ENCODE measurements around the gene DAGLA. TPM values are rescaled to one million over a fixed set of nuclear protein-coding genes. Genes with fewer than 3 reads are reported as not detected.

DAGLA gene
- total RNA-seq, 4 donors from 2014 or later: 1.1 to 5.4 (median 3.0) TPM

DNA sequence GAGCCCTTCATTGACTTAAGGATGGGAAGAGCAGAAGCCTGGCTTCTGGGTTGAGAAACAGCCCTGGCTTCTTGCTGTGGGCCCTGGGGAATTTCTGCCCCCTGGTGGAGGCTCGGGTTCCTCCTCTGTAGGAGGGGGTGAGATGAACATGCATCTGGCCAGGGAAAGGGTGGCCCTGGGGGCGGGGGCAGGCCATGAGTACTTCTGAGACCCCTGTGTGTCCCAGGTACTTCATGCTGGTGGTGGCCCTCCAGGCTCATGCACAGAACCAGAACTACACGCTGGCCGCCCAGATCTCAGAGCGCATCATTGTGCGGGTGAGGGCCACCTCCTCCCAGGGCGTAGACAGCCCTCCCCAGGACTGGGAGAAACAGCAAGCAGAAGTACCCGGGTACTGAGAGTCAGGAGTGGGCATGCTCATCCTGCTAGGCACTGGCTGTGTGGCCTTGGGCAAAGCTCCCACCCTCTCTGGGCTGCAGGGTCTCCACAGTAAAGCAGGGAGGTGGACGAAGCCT is 96.4 kb downstream of the DAGLA start:
- peak in 1 of 2 donors; percentile 26 for DNase-seq (ENCODE audit: low spot score in 2 of 2)
- peaks cover 0 to 19% (median 5%) of the 10 kb centered on the region in 4 donors for H3K4me1 ChIP-seq
- H3K27me3 ChIP-seq: no peaks in the 10 kb centered on the region
- no peak overlapping the region for H3K4me3 ChIP-seq
- H3K27ac ChIP-seq: no peak overlapping the region
- H3K36me3 ChIP-seq: peaks cover 0 to 32% (median 0%) of the 10 kb centered on the region in 3 donors
- peak; percentile 45 to 65 (median 57) for TF ChIP-seq CTCF (IDR thresholded peaks at IDR 0.05)
- TF ChIP-seq EP300 (IDR thresholded peaks at IDR 0.05): no peak
- 58 to 60% methylated on average over 7 to 8 of the region's 9 CpGs for WGBS, 2 donors
- no peaks in the 10 kb centered on the region for H3K9me3 ChIP-seq

GRCh38 chr11:61777234-61778090 is 97.3 kb downstream of the DAGLA start:
- no peak for TF ChIP-seq CTCF (IDR thresholded peaks at IDR 0.05)
- no peak for TF ChIP-seq EP300 (IDR thresholded peaks at IDR 0.05)
- no peak for TF ChIP-seq POLR2A (IDR thresholded peaks at IDR 0.05)
- peaks cover 0 to 41% (median 0%) of the 10 kb centered on the region in 3 donors for H3K36me3 ChIP-seq
- peak in 1 of 2 donors; percentile 21 for DNase-seq (ENCODE audit: low spot score in 2 of 2)
- peak overlapping the region in 2 of 4 donors; percentile 22 to 26 for H3K4me3 ChIP-seq
- H3K27me3 ChIP-seq: no peaks in the 10 kb centered on the region
- 36 to 44% methylated on average over 41 to 44 of the region's 67 CpGs for WGBS, 2 donors
- H3K27ac ChIP-seq: no peak overlapping the region
- no peaks in the 10 kb centered on the region for H3K9me3 ChIP-seq
- H3K4me1 ChIP-seq: peaks cover 0 to 19% (median 5%) of the 10 kb centered on the region in 4 donors

- H3K27me3 ChIP-seq: no peaks in the 10 kb centered on the region
- no peak for TF ChIP-seq CTCF (IDR thresholded peaks at IDR 0.05)
- no peak for TF ChIP-seq EP300 (IDR thresholded peaks at IDR 0.05)
Observed at GRCh38 chr11:61778357-61778886, 98.2 kb downstream of the DAGLA start.

DNA sequence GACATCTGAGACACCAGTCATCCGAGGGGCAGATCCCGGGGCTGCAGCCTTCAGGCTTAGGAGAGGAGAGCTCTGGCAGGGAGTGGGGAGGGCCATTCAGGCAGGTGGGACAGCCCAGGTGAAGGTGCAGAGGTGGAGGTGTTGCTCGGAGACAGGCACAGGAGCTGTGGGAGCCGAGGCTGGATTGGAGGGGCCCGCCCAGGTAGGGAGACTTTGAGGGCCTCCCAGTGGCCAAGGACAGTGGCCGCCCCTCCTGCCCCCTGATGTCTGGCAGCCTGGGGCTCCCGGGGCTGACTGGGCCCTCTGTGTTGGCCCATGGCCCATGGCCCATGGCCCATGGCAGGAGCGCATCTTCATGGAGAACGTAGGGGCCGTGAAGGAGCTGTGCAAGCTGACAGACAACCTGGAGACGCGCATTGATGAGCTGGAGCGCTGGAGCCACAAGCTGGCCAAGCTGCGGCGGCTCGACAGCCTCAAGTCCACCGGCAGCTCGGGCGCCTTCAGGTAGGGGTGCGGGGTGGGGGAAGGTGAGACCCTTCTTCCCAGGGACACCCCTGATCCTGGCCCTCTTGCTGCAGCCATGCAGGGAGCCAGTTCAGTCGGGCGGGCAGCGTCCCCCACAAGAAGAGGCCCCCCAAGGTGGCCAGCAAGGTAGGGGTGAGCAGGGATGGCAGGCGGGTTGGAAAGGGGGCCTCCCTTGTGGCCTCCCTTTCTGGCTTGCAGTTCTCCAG is 98.9 kb downstream of the DAGLA start:
- Histone ChIP-seq H3K36me3 (peaks cover 0 to 56% (median 0%) of the 10 kb centered on the region in 3 donors), H3K4me3 (no peak overlapping the region), H3K4me1 (peaks cover 0 to 19% (median 5%) of the 10 kb centered on the region in 4 donors), H3K27ac (no peak overlapping the region), H3K27me3 (no peaks in the 10 kb centered on the region), H3K9me3 (no peaks in the 10 kb centered on the region)
- 91 to 96% methylated on average over 19 to 21 of the region's 24 CpGs for WGBS, 2 donors
- DNase-seq (ENCODE audit: low spot score in 2 of 2): no peak
- no peak for TF ChIP-seq CTCF (IDR thresholded peaks at IDR 0.05)
- TF ChIP-seq EP300 (IDR thresholded peaks at IDR 0.05): no peak
- no peak for TF ChIP-seq POLR2A (IDR thresholded peaks at IDR 0.05)

More at GRCh38 chr11:61778357-61778886, 98.2 kb downstream of the DAGLA start:
- Histone ChIP-seq H3K4me3 (no peak overlapping the region), H3K27ac (no peak overlapping the region), H3K36me3 (peaks cover 0 to 49% (median 0%) of the 10 kb centered on the region in 3 donors), H3K9me3 (no peaks in the 10 kb centered on the region), H3K4me1 (peaks cover 0 to 19% (median 5%) of the 10 kb centered on the region in 4 donors)
- DNase-seq (ENCODE audit: low spot score in 2 of 2): no peak
- 89% methylated on average over 9 to 11 of the region's 11 CpGs for WGBS, 2 donors

Data from tibial nerve (tissue), 4 donors.